GM12873 (cell line): ENCODE results near the gene PREP.

ENCODE experiments used
- TF ChIP-seq, protein P1 (sequence below): IDR thresholded peaks from 2 replicates; pipeline ENCODE4 v1.5.1; 2012; ENCODE audit warnings: low read depth, mild to moderate bottlenecking, moderate library complexity, low read length, control low read depth; ENCODE audit not compliant: insufficient read depth; ENCODE audit errors: missing control alignments

PREP gene

GRCh38 chr6:105305521-105305920 is 97.4 kb downstream of the PREP start:
- TF ChIP-seq, protein P1, sequence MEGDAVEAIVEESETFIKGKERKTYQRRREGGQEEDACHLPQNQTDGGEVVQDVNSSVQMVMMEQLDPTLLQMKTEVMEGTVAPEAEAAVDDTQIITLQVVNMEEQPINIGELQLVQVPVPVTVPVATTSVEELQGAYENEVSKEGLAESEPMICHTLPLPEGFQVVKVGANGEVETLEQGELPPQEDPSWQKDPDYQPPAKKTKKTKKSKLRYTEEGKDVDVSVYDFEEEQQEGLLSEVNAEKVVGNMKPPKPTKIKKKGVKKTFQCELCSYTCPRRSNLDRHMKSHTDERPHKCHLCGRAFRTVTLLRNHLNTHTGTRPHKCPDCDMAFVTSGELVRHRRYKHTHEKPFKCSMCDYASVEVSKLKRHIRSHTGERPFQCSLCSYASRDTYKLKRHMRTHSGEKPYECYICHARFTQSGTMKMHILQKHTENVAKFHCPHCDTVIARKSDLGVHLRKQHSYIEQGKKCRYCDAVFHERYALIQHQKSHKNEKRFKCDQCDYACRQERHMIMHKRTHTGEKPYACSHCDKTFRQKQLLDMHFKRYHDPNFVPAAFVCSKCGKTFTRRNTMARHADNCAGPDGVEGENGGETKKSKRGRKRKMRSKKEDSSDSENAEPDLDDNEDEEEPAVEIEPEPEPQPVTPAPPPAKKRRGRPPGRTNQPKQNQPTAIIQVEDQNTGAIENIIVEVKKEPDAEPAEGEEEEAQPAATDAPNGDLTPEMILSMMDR: no peak

DNA sequence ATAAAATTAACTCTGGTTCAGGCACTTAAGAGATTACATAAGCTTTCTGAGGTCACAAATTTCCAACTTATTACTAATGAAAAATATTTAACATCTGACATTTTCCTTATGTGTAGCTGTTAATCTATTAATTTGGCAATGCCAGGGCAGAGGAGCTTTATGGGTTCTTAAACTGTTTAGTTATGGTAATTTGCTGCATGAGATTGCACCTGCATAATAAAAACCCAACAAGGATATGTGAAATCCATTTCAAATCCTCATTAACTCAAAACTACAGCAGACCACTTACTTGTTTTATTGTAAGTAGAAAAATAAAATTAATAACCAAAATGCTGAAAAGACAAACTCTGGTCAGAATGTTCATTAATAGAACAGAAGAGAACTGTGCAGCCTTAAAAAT is 98.1 kb downstream of the PREP start:
- TF ChIP-seq, protein P1: no peak

GRCh38 chr6:105304366-105304765 is 98.5 kb downstream of the PREP start:
- TF ChIP-seq, protein P1: no peak

- TF ChIP-seq, protein P1: no peak
Observed at GRCh38 chr6:105302617-105303128, 100.2 kb downstream of the PREP start.

DNA sequence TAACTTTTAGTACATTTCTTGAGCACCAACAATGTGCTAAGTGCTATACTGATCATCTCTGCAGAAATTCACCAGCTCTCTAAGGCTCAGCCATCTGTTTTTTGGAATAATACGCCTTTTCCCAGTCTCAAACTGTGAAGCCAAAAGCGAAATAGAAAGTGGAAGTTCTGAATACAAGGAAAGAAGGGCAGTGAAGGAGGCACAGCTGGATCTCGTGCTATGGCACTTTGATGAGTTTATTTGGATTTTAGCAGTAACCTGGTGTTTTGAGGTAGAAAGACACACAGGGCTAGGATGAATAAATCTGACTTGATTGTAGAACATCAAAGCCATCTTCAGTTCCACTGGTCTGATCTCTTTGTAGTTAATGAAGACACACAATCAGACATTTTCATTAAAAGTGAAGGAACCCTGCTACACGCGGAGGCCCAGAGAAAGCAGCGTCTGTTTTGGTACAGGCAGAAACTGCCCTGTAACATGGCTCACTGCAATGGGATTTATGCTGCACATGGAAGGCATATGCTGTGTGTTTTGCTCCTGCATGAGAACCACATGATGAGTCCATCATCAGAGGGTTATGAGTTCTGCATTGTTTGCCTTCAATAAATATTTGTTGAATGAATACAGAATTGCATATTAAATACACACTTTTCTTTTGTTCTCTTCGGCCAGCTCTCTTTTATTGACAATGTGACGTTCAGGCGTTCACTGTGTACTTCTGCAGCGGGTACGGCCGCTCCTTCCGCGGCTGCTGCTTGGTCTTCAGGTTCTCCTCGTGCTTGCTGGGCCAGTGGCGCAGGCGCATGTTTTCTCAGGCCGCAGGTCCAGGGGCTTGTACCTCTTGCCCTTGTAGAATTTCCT is 100.9 kb downstream of the PREP start:
- TF ChIP-seq, protein P1: no peak

GRCh38 chr6:105301072-105301503 is 101.8 kb downstream of the PREP start:
- TF ChIP-seq, protein P1: no peak

DNA sequence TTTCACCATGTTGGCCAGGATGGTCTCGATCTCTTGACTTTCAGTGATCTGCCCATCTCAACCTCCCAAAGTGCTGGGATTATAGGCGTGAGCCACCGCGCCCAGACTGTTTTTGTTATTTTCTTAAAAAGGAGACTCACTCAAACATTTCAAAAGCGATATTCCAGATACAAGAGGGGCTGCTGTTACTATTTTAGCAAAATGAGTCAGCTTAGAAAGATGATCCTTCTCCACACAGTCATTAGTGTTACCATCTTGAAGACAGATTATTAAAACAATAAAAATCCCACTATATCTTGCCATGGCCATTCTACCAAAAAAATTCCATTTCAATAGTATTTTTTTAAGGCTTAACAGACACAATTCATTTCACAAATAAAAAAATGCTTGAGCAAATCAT is 102.8 kb downstream of the PREP start:
- TF ChIP-seq, protein P1: no peak
